ENCODE measurements around the gene PSG3.
"Not testable (repeated sequence)": the region's sequence is repeated elsewhere in the genome, so short reads cannot be mapped to it uniquely, and the experiment has no call there.

The PSG3 gene

GRCh38 chr19:42740381-42740780 is at the start of gene PSG3:
PSG3 (minus strand) TSS chr19:42740481; CDS start chr19:42740384, 97 bp downstream.
- DNase-seq (ENCODE audit: low spot score): not testable (repeated sequence)

- DNase-seq (ENCODE audit: low spot score): not testable (repeated sequence)
Measured at GRCh38 chr19:42788766-42789165, 48.5 kb upstream of the PSG3 start.

- not testable (repeated sequence) for DNase-seq (ENCODE audit: low spot score)
Measured at GRCh38 chr19:42787766-42788165, 47.5 kb upstream of the PSG3 start.

- DNase-seq (ENCODE audit: low spot score): peak; percentile 45
Measured at GRCh38 chr19:42776750-42777612, 36.7 kb upstream of the PSG3 start.

GRCh38 chr19:42774510-42775158 is 34.4 kb upstream of the PSG3 start:
- not testable (repeated sequence) for DNase-seq (ENCODE audit: low spot score)

GRCh38 chr19:42767319-42767718 is 27.0 kb upstream of the PSG3 start:
- DNase-seq (ENCODE audit: low spot score): not testable (repeated sequence)

- DNase-seq (ENCODE audit: low spot score): not testable (repeated sequence)
Measured at GRCh38 chr19:42766871-42767270, 26.6 kb upstream of the PSG3 start.

GRCh38 chr19:42764836-42765235 is 24.6 kb upstream of the PSG3 start:
- DNase-seq (ENCODE audit: low spot score): no peak

DNA sequence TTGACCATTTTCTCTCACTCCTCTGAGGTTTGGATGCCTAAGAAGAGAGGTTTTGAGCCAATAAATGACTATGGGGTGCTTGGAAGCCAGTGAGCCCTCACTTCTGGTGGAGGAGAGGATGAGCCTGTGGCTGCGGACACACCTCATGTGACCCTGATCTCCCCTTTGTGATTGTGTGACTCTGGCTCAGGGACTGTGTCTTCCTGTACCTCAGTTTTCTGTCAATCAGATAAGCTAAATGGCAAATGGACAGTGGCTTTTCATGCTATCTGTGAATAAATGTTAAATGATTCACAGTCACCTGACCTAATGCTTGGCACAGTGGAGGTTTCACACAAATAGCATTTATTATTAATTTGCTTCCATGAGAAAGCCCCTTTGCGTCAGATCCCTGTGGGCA is 22.5 kb upstream of the PSG3 start:
- no peak for DNase-seq (ENCODE audit: low spot score)

- DNase-seq (ENCODE audit: low spot score): not testable (repeated sequence)
Measured at GRCh38 chr19:42761924-42762295, 21.6 kb upstream of the PSG3 start.

DNA sequence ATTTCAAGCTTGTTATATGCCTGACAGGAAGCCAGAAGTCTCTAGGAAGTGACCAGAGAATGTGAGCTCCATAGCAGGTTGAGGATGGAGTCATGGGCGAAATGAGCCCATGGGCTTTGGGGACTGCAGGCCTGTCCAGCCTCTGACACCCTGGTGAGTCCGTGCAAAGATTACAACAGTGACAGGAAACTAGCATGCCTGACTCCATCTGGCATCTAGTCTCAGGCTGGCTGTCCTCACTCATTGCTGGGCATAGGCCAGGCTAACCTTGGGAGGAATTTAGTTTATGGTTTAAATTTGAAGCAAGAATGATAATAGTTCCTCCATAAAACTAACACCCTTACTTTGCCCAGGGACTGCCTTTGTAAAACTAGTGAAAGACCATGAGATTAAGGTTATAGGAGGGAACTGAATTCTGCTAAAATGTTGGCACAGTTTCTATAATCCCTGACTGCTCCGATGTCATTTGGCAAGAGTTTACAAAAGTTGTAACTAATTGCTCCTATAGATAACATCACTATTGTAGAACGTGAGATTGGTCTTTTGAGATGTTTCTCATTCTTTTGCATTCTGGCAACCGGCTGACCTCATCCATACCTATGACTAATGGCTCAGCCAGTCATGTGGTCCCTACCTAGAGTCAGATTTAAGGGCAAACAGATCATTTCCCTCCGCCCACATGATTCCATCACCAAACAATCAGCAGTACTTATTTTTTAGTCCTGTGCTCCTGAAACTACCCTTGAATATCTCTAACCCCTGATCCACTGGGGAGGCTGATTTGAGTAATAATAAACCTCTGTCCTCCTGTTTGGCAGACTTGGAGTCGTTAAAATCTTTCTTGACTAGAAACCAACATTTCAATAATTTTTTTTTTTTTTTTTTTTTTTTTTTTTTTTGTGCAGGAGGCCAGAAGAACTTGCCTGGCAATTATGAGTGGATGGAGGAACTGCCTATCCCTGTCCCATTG is 21.0 kb upstream of the PSG3 start:
- DNase-seq (ENCODE audit: low spot score): not testable (repeated sequence)

DNA sequence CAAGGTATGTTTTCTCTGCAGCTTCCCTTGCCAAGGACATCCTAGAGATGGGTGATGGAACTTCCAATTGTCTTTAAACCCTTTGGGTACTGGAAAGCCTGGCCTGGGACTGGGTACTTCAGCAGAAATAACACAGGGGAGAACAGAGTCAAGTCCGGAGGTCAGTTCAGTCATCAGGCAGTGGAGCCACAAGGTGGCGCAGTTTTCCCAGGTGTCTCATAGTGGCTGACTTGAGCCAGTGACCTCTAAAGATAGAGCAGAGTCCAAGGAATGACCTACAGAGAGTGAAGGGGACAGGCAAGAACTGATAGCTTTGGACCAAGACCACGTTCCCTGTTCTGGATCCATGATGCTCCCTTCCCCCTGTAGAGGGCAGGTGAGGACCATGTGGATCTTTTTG is 18.4 kb upstream of the PSG3 start:
- not testable (repeated sequence) for DNase-seq (ENCODE audit: low spot score)

DNA sequence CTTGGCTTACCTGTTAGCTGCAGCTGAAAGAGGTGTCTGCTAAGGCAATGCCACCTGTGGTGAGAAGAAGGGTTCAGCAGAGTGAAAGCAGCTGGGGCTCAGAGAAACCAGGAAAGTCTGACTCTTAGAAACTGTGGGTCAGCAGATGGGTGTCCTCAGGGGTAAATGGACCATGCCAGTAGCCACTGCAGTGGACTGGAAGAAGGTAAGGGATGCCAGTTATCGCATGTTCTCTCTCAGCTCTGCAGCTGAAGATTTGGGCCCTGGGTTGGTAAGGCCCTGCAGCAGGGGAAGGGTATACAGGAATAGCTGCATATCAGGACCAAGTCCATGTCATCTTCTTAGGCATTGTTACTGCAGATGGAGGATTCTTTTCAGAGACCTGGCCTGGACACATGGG is 12.0 kb upstream of the PSG3 start:
- DNase-seq (ENCODE audit: low spot score): not testable (repeated sequence)

DNA sequence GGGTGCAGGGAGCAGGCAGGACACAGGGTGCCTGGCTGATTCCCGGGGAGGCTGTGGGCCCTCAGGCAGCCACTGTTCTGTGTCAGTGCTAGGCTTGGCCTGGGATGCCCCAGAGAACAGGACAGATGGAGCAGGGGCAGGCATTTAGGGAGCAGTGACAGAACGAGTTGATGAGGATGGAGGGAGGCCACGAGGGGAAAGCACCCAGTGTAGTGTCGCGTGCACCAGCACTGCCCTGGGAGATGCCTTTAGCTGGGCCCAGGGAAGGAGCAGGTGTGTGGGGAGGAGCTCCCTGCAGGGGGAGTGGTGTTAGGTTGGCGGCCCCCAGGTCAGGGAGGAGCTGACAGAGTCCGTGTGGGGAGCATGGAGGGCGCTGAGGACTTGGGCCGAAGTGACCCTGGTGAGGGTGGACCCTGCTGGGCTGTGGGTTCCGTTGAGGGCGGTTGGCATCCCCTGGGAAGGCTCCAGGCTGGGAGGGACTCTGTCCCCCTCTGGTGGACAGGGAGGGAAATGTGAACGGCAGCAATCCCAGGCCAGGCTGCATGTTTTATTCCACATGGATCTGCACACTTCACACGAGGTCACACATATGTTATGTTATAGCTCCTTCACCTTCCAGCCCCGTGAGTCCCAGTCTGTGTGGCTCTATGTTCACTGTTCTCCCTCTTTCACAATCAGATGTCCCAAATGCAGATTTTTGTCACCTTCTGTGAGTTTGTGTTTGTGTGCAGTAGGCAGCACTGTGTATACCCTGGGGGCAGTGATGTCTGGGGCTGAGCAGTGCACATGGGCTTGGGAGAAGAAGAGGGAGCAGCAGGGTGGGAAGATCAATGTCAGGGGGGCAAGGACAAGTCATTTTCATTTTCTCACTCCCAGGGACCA is 1.7 kb upstream of the PSG3 start:
- DNase-seq (ENCODE audit: low spot score): not testable (repeated sequence)

GRCh38 chr19:42737581-42738011 is 2.7 kb downstream of the PSG3 start:
- not testable (repeated sequence) for DNase-seq (ENCODE audit: low spot score)

- DNase-seq (ENCODE audit: low spot score): not testable (repeated sequence)
Measured at GRCh38 chr19:42728341-42728740, 11.9 kb downstream of the PSG3 start.

- DNase-seq (ENCODE audit: low spot score): not testable (repeated sequence)
Measured at GRCh38 chr19:42714000-42714399, 26.3 kb downstream of the PSG3 start.

DNA sequence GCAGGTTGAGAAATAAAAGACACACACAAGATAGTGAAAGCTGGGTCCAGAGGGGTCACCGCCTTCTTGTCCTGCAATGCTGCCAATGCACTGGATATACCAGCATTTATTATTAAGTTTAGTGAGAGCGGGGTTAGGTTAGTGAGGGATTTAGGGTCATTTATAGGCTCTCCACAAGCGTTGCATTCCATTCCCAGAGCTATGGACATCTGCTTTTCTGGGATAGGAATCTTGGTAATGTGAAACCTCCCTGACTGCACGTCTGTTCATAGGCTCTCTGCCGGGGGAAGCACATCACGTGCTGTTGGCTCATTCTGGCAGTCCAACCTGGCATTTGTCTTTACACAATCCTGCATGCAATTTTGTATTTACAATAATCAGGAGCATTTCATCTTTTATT is 27.5 kb downstream of the PSG3 start:
- not testable (repeated sequence) for DNase-seq (ENCODE audit: low spot score)

DNA sequence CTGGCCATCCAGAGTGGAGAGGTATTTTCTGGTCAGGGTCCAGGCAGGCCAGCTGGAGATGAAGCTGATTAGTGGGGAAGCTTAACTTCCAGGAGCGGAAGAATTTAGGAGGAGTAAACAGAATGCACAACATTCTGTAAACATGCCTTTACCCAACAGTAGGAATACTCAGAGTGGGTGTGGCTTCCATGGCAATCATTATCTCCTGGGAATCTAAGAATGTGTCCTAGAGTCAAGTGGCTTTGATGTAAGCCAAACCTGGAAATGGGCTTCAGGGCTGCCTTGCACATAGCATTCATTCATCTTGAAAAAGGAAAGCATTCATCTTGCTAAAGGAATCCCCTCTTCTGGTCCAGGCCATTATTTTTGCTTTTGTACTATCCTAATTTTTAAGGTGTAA is 29.3 kb downstream of the PSG3 start:
- DNase-seq (ENCODE audit: low spot score): not testable (repeated sequence)

DNA sequence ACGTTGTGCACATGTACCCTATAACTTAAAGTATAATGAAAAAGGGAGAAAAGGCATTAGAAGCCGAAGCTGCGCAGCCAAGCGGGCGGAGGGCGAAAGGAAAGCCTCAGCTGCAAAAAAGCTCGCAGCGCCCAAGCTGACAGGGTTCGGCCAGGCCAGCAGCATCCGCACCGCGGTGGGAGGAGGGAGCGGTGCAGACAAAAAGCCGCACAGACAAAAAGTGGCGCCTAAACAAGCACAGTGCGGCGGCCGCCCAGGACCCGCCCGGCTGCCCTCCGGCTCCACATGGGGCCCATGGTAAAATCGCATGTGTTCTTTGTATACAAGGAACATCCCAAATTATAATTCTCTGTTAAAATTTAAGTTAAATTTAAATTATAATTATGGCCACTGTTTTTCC is 42.4 kb downstream of the PSG3 start:
- no peak for DNase-seq (ENCODE audit: low spot score)

Data from LoVo (cell line).